Urinary bladder (tissue), 4 donors: ENCODE measurements around the gene WFDC12. TPM values are rescaled to one million over a fixed set of nuclear protein-coding genes. Genes with fewer than 3 reads are reported as not detected.
A peak's percentile ranks its signal among the peaks of the same experiment; 100 is the strongest.
"Not testable (repeated sequence)": the region's sequence is repeated elsewhere in the genome, so short reads cannot be mapped to it uniquely, and the experiment has no call there.

Experiments used
- DNase-seq: peaks from one replicate; pipeline ENCODE4 v3.0.0-alpha.2; 2015; ENCODE audit errors: extremely low spot score
- H3K27ac ChIP-seq: one replicate; pipeline ENCODE4 v1.5.1; 2013; ENCODE audit warnings: low read depth, mild to moderate bottlenecking, moderate library complexity
- H3K36me3 ChIP-seq: one replicate; pipeline ENCODE4 v1.6.1; 2013; ENCODE audit warnings: mild to moderate bottlenecking, moderate library complexity; ENCODE audit not compliant: insufficient read depth
- H3K4me1 ChIP-seq: one replicate; pipeline ENCODE4 v1.6.1; 2013; ENCODE audit warnings: mild to moderate bottlenecking, moderate library complexity; ENCODE audit not compliant: insufficient read depth
- H3K4me3 ChIP-seq: one replicate; pipeline ENCODE4 v1.5.1; 2013; ENCODE audit warnings: low read depth, low read length
- WGBS: extraction: QIAGEN DNeasy Blood & Tissue Kit; methylation state at CpG from one replicate; pipeline ENCODE4 v1.1.7; 2013; 5-methylcytosine and 5-hydroxymethylcytosine counted together
- polyA plus RNA-seq: library from polyadenylated mRNA; stranded (reverse); fragments of 200-250 nt; gene quantifications from one replicate; pipeline ENCODE4 v1.2.3, GENCODE V29; 2013
- total RNA-seq: library from RNA; depleted of rRNA; stranded (reverse); fragments of >200 nt; gene quantifications from one replicate; pipeline ENCODE4 v1.2.3, GENCODE V29; 2014
- donor health status: healthy with polysubstance abuse.
- donor health status: healthy.

The WFDC12 gene, protein sequence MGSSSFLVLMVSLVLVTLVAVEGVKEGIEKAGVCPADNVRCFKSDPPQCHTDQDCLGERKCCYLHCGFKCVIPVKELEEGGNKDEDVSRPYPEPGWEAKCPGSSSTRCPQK
- not detected for total RNA-seq
- not detected for polyA plus RNA-seq

DNA sequence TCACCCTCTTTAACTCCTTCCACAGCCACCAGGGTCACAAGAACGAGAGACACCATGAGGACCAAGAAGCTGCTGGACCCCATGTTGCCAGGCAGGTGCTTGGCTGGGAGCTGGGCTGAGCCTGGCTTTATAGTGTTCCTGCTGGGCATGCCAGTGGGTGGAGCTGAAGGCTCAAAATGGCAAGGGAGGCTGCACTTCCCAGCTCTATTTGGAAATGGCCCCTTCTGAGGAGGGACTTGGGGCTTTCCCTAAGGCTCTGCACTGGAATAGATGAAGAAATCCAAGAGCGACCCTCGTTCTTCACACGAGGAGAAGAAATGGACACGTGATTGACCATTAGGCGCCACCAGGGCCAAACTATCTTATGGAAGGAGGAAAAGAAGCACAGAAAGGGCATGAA lies at the start of gene WFDC12:
Gene WFDC12, minus strand, starts transcription at position 101 of the 400 bp plus-strand sequence. Its CDS starts 18 bp downstream, at position 83.
- no peak for DNase-seq
- 83% methylated on average over 6 of the region's 6 CpGs for whole genome bisulfite sequencing
- H3K4me1 ChIP-seq: no peaks in the 10 kb centered on the region
- H3K4me3 ChIP-seq: no peak within 1 kb of the TSS
- no peak within 1 kb of the TSS for H3K27ac ChIP-seq
- H3K36me3 ChIP-seq: no peaks in the 10 kb centered on the region

DNA sequence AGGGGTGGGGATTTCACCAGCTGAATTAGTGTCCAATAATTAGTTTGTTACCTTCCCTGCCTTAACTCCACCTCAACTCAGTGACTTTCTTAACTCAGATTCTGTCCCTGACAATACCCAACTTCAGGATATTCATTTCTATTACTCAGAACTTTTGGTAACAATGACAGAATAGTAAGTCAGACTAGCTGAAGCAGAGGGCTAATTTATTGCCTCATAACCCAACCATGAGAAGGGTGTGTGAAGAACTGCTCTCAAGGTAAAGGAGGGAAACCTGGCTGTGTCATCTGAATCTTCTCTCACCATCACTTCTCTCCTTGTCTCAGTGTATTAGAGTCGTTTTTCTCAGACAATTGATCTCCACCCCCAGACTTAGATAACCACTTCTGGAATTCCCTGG lies 49.3 kb upstream of the WFDC12 start:
- Histone ChIP-seq H3K4me1 (no peaks in the 10 kb centered on the region), H3K27ac (no peak overlapping the region), H3K4me3 (no peak overlapping the region), H3K36me3 (no peaks in the 10 kb centered on the region)
- DNase-seq: no peak
- 21% methylated on average over 1 of the region's 1 CpG for WGBS

DNA sequence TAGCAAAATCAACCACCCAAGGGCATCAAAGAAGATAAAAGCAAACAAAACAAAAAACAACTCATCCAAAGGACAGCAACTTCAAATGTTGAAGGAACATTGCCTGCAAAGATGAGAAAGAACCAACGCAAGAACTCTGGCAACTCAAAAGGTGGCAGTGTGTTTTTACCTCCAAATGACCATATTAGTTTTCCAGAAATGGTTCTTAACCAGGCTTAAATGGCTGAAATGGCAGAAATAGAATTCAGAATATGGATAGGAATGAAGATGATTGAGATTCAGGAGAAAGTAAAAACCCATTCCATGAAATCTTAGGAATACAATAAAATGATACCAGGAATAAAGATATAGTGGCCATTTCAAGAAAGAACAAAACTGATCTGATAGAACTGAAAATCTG lies 40.6 kb upstream of the WFDC12 start:
- Histone ChIP-seq H3K4me1 (no peaks in the 10 kb centered on the region), H3K27ac (no peak overlapping the region), H3K4me3 (no peak overlapping the region), H3K36me3 (no peaks in the 10 kb centered on the region)
- WGBS: 79% methylated on average over 1 of the region's 1 CpG
- no peak for DNase-seq

DNA sequence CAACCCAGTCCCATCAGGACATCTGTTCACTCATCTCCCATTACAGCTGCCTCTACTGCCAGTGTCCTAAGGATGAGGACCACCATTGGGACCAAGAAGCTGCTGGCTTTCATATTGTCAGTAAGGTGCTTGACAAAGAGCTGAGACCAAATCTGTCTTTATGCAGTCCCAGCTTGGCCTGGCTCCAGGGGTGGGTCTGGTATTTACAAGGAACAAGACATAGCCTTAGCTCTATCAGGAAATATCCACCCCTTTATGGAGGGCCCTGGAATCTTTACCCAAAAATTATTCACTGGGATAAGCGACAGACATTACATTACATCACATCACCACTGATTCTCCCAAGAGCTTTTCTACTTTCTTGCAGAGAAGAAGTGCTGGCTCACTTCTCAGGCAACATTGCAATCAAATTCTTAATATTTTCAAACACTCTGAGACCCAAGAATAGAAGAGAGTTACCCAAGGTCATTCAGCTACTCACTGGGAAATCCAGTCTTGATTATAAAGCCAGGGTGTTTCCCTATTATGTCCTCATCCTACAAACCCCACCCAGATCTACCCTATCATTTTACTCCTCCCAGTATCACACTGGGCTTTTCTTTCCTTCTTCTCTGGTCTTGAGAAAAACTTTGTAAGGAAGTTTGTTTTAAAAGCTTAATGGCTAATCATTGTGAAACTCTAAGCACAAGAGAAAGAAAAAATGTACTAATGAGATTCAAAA lies 39.0 kb upstream of the WFDC12 start:
- Histone ChIP-seq H3K4me3 (no peak overlapping the region), H3K4me1 (no peaks in the 10 kb centered on the region), H3K36me3 (no peaks in the 10 kb centered on the region), H3K27ac (no peak overlapping the region)
- 55% methylated on average over 1 of the region's 1 CpG for WGBS
- DNase-seq: no peak

DNA sequence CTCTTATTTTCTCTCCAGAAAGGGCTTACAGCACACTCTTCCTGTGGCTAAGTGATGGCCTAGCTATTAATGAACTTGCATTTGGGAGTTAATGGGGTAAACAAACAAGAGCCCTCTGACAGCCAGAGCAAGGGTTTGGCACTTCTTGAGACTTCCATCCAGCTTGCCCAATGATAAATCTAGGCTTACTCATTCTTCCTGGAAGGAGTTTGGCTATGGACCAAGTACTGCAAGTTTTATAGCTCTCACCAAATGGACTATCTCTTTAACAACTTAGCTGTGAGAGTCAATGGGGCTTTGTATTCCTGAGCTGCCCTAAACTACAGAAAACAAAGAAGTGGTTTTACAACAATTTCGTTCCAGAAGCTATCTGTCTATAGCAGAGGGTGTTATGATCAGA lies 33.7 kb upstream of the WFDC12 start:
- no peak overlapping the region for H3K4me3 ChIP-seq
- H3K36me3 ChIP-seq: no peaks in the 10 kb centered on the region
- H3K27ac ChIP-seq: no peak overlapping the region
- DNase-seq: peak; percentile 20
- H3K4me1 ChIP-seq: no peaks in the 10 kb centered on the region
- 13% methylated on average over 1 of the region's 1 CpG for WGBS

DNA sequence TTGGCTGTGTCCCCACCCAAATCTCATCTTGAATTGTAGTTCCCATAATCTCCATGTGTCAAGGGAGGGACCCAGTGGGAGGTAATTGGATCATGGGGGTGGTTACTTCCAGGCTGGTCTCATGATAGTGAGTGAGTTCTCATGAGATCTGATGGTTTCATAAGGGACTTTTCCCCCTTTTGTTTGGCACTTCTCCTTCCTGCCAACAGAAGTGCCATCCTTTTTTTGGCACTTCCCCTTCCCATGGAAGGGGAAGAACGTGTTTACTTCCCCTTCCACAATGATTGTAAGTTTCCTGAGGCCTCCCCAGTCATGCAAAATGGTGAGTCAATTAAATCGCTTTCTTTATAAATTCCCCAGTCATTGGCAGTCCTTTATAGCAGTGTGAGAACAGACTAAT lies 32.4 kb upstream of the WFDC12 start:
- Histone ChIP-seq H3K4me3 (no peak overlapping the region), H3K27ac (no peak overlapping the region), H3K36me3 (no peaks in the 10 kb centered on the region), H3K4me1 (no peaks in the 10 kb centered on the region)
- DNase-seq: no peak
- WGBS: 58% methylated on average over 2 of the region's 2 CpGs

DNA sequence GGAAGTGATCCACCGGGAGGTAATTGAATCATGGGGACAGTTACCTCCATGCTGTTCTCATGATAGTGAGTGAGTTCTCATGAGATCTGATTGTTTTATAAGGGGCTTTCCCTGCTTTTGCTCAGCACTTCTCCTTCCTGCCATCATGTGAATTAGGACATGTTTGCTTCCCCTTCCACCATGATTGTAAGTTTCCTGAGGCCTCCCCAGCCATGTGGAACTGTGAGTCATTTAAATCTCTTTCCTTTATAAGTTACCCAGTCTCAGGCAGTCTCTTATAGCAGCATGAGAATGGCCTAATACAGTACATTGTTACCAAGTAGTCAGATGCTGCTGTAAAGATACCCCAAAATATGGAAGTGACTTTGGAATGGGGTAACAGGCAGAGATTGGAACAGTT lies 30.5 kb upstream of the WFDC12 start:
- not testable (repeated sequence) for H3K4me3 ChIP-seq, H3K36me3 ChIP-seq, H3K4me1 ChIP-seq, H3K27ac ChIP-seq, DNase-seq
- WGBS: 90% methylated on average over 1 of the region's 1 CpG

DNA sequence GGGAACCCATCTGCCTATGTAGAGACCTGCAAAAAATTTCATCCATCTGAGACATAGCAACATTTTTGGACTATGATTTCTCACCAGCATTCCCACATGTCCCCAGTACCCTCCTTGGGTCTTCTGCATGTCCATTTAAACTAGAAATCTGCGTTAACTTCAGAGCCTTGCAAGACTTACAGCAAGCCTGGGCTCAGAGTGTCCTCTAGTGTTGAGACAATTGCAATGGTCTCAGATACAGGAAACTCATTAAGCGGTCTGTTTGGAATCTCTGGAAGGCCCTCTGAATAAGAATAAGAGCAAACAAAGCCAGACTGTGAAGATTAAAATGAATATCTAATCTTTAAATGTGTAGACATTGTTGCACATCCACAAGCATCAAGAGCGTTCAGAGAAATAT lies 29.9 kb upstream of the WFDC12 start:
- DNase-seq: no peak
- Histone ChIP-seq H3K4me1 (no peaks in the 10 kb centered on the region), H3K36me3 (no peaks in the 10 kb centered on the region), H3K4me3 (no peak overlapping the region), H3K27ac (no peak overlapping the region)
- WGBS: 68% methylated on average over 3 of the region's 3 CpGs

DNA sequence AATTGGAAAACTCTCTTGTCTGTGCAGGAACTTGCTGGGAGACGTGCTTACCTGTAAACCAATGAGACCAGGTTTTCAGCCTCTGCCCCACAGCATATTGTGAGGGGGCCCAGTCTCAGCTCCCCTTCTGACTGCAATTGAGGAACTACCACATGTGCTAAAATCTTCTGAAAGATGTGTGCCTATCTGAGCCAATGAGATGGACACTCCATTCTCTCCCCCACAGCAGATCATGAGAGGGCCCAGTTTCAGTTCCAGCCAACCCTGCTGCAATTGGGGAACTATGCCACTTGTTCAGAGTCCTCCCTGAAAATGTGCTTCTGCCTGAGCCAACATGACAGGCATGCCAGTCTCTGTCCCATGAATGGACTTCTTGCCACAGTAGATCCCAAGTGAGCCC lies 29.5 kb upstream of the WFDC12 start:
- 35% methylated on average over 1 of the region's 1 CpG for WGBS
- no peaks in the 10 kb centered on the region for H3K36me3 ChIP-seq
- no peaks in the 10 kb centered on the region for H3K4me1 ChIP-seq
- no peak for DNase-seq
- no peak overlapping the region for H3K4me3 ChIP-seq
- no peak overlapping the region for H3K27ac ChIP-seq

DNA sequence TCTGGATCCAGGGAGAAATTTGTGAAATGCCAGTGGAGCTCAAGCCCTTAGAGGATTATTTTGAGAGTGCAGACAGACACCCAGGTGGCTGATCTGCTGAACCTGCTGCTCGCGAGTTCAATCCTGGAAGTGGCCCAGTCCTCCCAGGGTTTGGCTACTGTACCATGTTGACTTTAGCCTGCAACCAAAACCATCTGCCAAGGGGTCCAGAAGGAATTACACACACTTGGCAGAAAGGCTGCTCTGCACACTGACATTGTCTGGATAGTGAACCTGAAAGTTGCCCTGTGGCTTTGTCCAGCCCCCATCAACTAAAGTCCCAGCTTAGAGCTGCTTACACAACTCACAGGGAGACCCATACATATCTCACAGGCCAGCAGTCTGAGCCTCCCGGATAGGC lies 28.9 kb upstream of the WFDC12 start:
- H3K27ac ChIP-seq: no peak overlapping the region

DNA sequence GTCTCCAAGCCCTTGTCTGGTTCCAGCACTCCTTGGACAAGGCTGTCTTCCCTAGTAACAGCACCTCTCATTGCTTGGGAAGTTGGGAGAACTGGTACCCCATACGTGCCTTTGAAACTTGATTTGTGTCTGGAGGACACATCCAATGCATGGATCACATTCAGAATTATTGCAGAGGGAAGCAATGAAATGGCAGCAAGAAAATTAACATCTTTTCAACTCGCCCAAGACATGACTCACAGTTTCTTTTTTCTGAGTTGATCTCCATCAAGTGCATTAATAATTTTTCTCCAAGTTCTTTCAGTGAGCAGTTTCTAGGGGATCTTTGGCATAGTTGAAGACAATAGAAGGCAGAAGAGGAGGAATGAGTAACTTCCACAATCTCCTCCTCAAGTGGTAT lies 28.1 kb upstream of the WFDC12 start:
- H3K4me3 ChIP-seq: no peak overlapping the region
- H3K4me1 ChIP-seq: no peaks in the 10 kb centered on the region
- H3K36me3 ChIP-seq: no peaks in the 10 kb centered on the region
- 64% methylated on average over 2 of the region's 2 CpGs for WGBS
- no peak overlapping the region for H3K27ac ChIP-seq
- DNase-seq: no peak

More for the DNA sequence above, 28.9 kb upstream of the WFDC12 start:
- Histone ChIP-seq H3K4me3 (no peak overlapping the region), H3K36me3 (no peaks in the 10 kb centered on the region), H3K4me1 (no peaks in the 10 kb centered on the region)
- WGBS: 74% methylated on average over 3 of the region's 3 CpGs
- DNase-seq: no peak

DNA sequence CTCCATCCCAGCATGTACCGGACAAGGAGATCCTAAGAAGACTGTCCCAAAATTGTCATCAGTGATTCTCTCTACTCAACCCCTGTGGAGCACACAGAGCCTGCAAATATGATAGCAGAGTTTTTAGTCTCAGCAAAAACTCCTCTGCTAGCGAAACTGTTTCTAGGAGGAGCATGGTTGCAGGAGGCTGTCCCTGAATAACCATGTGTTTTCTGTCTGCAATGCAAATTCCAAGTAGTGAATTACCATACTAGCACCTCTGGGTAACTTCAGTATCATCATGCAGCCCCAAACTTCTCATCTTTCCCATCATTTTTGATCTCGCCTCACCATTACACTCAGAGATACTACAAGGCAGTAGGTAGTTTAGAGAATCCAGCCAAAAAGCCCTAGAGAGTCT lies 24.8 kb upstream of the WFDC12 start:
- 87% methylated on average over 3 of the region's 3 CpGs for WGBS
- Histone ChIP-seq H3K4me1 (no peaks in the 10 kb centered on the region), H3K36me3 (no peaks in the 10 kb centered on the region), H3K27ac (no peak overlapping the region), H3K4me3 (no peak overlapping the region)
- DNase-seq: no peak

DNA sequence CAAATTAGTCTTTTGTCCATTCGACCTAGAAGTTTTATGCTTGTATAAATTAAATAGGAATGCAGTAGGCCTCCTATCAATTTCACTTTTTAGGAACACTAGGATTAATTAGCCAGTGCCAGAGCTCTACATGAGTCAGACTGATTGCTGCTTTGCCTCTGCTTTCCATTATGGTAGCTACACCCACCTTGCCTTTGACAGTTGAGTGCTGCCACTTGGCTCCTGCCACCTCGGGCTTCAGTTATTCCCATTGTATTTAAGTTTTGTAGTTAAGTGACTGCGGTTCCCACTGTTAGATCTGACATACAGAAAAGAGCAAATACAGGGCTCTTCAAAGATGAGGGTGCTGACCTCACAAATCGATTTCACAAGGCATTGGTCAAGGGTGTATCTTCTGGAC lies 16.6 kb upstream of the WFDC12 start:
- 65% methylated on average over 4 of the region's 4 CpGs for whole genome bisulfite sequencing
- no peak overlapping the region for H3K4me3 ChIP-seq
- no peak overlapping the region for H3K27ac ChIP-seq
- no peaks in the 10 kb centered on the region for H3K36me3 ChIP-seq
- no peak for DNase-seq
- H3K4me1 ChIP-seq: no peaks in the 10 kb centered on the region

DNA sequence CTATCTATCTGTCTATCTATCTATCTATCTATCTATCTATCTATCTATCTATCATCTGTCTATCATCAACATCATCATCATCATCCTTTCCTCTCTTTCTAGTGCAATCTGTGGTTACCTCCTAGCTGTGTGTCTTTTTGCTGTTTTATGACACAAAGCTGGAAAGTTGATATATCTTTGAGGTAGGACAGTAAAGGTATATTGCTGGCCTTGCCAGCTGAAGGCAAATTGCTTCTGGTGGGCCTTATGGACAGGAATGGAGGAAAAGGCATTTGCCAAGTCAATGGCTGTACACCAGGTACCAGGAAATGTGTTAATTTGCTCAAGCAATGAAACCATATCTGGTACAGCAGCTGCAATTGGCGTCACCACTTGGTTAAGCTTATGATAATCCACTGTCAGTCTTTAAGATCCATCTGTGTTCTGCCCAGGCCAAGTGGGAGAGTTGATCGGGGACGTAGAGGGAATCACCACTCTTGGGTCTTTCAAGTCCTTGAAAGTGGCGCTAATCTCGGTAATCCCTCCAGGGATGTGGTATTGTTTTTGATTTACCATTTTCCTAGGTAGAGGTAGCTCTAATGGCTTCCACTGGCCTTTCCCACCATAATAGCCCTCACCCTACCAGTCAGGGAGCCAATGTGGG lies 15.6 kb upstream of the WFDC12 start:
- not testable (repeated sequence) for H3K27ac ChIP-seq, H3K4me3 ChIP-seq
- 91% methylated on average over 5 of the region's 5 CpGs for WGBS

More for the DNA sequence above, 15.6 kb upstream of the WFDC12 start:
- H3K36me3 ChIP-seq, H3K4me1 ChIP-seq, DNase-seq: not testable (repeated sequence)
